Brain microvascular endothelial cell (primary cell): ENCODE measurements around the gene VPS37C.

Experiments
- DNase-seq: peaks from one replicate; pipeline ENCODE4 v3.0.0-alpha.2; 2020
- H3K27ac ChIP-seq: fragments of 250-450 bp; sonication (Bioruptor Pico); 2 replicates; pipeline ENCODE4 v1.5.1; 2020; ENCODE audit warnings: mild to moderate bottlenecking, moderate library complexity
- H3K27me3 ChIP-seq: fragments of 250-450 bp; sonication (Bioruptor Pico); replicated peaks from 2 replicates; pipeline ENCODE4 v1.5.1; 2020; ENCODE audit warnings: mild to moderate bottlenecking
- H3K36me3 ChIP-seq: fragments of 250-450 bp; sonication (Bioruptor Pico); replicated peaks from 2 replicates; pipeline ENCODE4 v1.5.1; 2020; ENCODE audit warnings: mild to moderate bottlenecking
- H3K4me3 ChIP-seq: 2 replicates; pipeline ENCODE4 v1.5.1; 2011; ENCODE audit warnings: low read depth, mild to moderate bottlenecking, control low read depth, low read length, moderate library complexity
- in situ Hi-C: cut with HindIII; loops from 2 replicates; pipeline ENCODE4 v1.10.0; 2017; ENCODE audit warnings: low sequenced_read_pairs, low pct_ligation_motif_present
- TF ChIP-seq, protein P1 (sequence below): IDR thresholded peaks from 2 replicates; pipeline ENCODE4 v1.5.1; 2011; ENCODE audit warnings: low read depth, mild to moderate bottlenecking, moderate library complexity, low read length, control low read depth, inconsistent platforms; ENCODE audit errors: missing control alignments

Gene VPS37C

DNA sequence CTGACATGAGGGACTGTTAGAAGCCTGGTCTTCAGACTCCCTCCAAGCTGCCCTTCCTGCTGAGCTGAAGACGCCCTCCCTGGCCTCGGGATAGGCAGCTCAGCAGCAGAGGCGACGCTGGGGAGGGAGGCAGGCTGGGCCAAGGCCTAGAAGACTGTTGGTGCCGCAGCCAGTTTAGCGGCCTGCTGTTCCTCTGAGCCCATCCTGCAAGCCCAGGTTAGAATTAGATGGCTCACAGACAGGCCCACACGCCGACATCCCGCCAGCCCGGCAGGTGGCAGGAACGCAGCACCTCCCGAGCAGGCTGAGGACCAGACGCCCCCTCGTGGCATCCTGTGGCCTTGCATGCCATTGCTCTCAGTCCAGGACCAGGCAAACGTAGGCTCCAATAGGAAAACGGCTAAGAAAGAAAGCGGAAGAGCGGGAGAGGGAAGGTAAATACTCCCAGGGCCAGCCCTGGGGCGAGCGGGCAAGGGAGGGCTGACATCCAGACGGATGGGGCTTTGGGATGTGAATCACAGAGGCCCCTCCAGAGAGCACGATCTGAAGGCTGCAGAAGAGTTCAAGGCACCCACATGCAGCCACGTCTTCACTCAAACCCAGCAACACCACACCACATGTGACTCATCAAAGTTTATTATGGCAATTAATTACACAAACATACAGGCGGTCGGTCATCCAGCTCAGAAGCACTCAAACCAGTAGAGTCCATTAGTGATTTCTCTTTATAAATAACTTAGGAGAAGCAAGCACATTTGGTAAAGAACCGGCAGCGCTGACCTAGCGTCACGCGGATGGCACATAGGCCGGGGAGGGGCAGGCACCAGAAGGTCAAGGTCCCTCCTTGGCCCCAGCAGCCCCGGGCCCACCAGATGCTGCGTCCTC, 31.3 kb downstream of the VPS37C start:
- Histone ChIP-seq H3K4me3 (peak overlapping the region; percentile 20), H3K36me3 (peaks cover 3% of the 10 kb centered on the region), H3K27me3 (no peaks in the 10 kb centered on the region), H3K27ac (no peak overlapping the region)
- TF ChIP-seq, protein P1, sequence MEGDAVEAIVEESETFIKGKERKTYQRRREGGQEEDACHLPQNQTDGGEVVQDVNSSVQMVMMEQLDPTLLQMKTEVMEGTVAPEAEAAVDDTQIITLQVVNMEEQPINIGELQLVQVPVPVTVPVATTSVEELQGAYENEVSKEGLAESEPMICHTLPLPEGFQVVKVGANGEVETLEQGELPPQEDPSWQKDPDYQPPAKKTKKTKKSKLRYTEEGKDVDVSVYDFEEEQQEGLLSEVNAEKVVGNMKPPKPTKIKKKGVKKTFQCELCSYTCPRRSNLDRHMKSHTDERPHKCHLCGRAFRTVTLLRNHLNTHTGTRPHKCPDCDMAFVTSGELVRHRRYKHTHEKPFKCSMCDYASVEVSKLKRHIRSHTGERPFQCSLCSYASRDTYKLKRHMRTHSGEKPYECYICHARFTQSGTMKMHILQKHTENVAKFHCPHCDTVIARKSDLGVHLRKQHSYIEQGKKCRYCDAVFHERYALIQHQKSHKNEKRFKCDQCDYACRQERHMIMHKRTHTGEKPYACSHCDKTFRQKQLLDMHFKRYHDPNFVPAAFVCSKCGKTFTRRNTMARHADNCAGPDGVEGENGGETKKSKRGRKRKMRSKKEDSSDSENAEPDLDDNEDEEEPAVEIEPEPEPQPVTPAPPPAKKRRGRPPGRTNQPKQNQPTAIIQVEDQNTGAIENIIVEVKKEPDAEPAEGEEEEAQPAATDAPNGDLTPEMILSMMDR: peak; percentile 100
- DNase-seq: peak; percentile 81
- in situ Hi-C loops: no loop called here

GRCh38 chr11:61128947-61129638, 32.1 kb downstream of the VPS37C start:
- no peak overlapping the region for H3K27ac ChIP-seq
- no peaks in the 10 kb centered on the region for H3K27me3 ChIP-seq
- peaks cover 2% of the 10 kb centered on the region for H3K36me3 ChIP-seq
- H3K4me3 ChIP-seq: no peak overlapping the region
- TF ChIP-seq, protein P1: no peak
- in situ Hi-C loops: no loop called here
- DNase-seq: no peak

- TF ChIP-seq, protein P1: no peak
- in situ Hi-C loops: no loop called here
- no peaks in the 10 kb centered on the region for H3K27me3 ChIP-seq
- H3K36me3 ChIP-seq: no peaks in the 10 kb centered on the region
- no peak overlapping the region for H3K4me3 ChIP-seq
- no peak overlapping the region for H3K27ac ChIP-seq
- DNase-seq: no peak
Observed at GRCh38 chr11:61127991-61128390, 33.2 kb downstream of the VPS37C start.

- TF ChIP-seq, protein P1: peak; percentile 38
- Histone ChIP-seq H3K36me3 (no peaks in the 10 kb centered on the region), H3K27me3 (no peaks in the 10 kb centered on the region), H3K27ac (no peak overlapping the region), H3K4me3 (no peak overlapping the region)
- no peak for DNase-seq
- in situ Hi-C loops: no loop called here
Observed at GRCh38 chr11:61126256-61126655, 35.0 kb downstream of the VPS37C start.

GRCh38 chr11:61125310-61125684, 35.9 kb downstream of the VPS37C start:
- Histone ChIP-seq H3K27me3 (no peaks in the 10 kb centered on the region), H3K4me3 (no peak overlapping the region), H3K27ac (no peak overlapping the region), H3K36me3 (no peaks in the 10 kb centered on the region)
- in situ Hi-C loops: no loop called here
- DNase-seq: no peak
- TF ChIP-seq, protein P1: no peak
